Mesendoderm (in vitro differentiated cells): ENCODE measurements around the gene SOX12.

ENCODE experiments used
- DNase-seq: peaks from one replicate; pipeline ENCODE4 v3.0.0; 2013
- H2AK5ac ChIP-seq: 2 replicates; pipeline ENCODE4 v1.6.1; 2013; ENCODE audit warnings: low read length, inconsistent platforms
- H2BK120ac ChIP-seq: 2 replicates; pipeline ENCODE4 v1.6.1; 2013; ENCODE audit warnings: low read depth, mild to moderate bottlenecking, low read length, moderate library complexity, mixed read lengths
- H2BK15ac ChIP-seq: replicated peaks from 2 replicates; pipeline ENCODE4 v1.6.1; 2013; ENCODE audit warnings: low read depth, mild to moderate bottlenecking, moderate library complexity
- H2BK5ac ChIP-seq: 2 replicates; pipeline ENCODE4 v1.6.1; 2013; ENCODE audit warnings: low read length, inconsistent platforms
- H3K18ac ChIP-seq: 2 replicates; pipeline ENCODE4 v1.6.1; 2013; ENCODE audit warnings: mild to moderate bottlenecking, low read length, mixed read lengths
- H3K23ac ChIP-seq: one replicate; pipeline ENCODE4 v1.6.1; 2013; ENCODE audit warnings: low read length
- H3K27ac ChIP-seq: 2 replicates; pipeline ENCODE4 v1.5.1; 2013; ENCODE audit warnings: low read depth, mild to moderate bottlenecking, inconsistent platforms, low read length, moderate library complexity
- H3K27me3 ChIP-seq: 2 replicates; pipeline ENCODE4 v1.6.1; 2013; ENCODE audit warnings: low read length, control low read depth, mild to moderate bottlenecking, inconsistent platforms; ENCODE audit not compliant: insufficient read depth, poor library complexity
- H3K36me3 ChIP-seq: 2 replicates; pipeline ENCODE4 v1.6.1; 2013; ENCODE audit warnings: low read length, inconsistent platforms; ENCODE audit not compliant: control insufficient read depth, insufficient read depth
- H3K4ac ChIP-seq: one replicate; pipeline ENCODE4 v1.6.1; 2013; ENCODE audit warnings: low read depth, mild to moderate bottlenecking, low read length, moderate library complexity
- H3K4me1 ChIP-seq: 2 replicates; pipeline ENCODE4 v1.6.1; 2013; ENCODE audit warnings: low read depth, low read length, inconsistent platforms; ENCODE audit not compliant: control insufficient read depth
- H3K4me2 ChIP-seq: 2 replicates; pipeline ENCODE4 v1.6.1; 2013; ENCODE audit warnings: low read length
- H3K4me3 ChIP-seq: 2 replicates; pipeline ENCODE4 v1.5.1; 2013; ENCODE audit warnings: mild to moderate bottlenecking, low read length
- H3K56ac ChIP-seq: one replicate; pipeline ENCODE4 v1.6.1; 2013; ENCODE audit warnings: low read length
- H3K79me1 ChIP-seq: 2 replicates; pipeline ENCODE4 v1.6.1; 2013; ENCODE audit warnings: low read length, inconsistent platforms
- H3K79me2 ChIP-seq: 2 replicates; pipeline ENCODE4 v1.6.1; 2013; ENCODE audit warnings: mild to moderate bottlenecking, low read length; ENCODE audit not compliant: control insufficient read depth, insufficient read depth
- H3K9ac ChIP-seq: 2 replicates; pipeline ENCODE4 v1.6.1; 2013; ENCODE audit warnings: low read length, inconsistent platforms
- H4K5ac ChIP-seq: one replicate; pipeline ENCODE4 v1.6.1; 2013; ENCODE audit warnings: low read length
- H4K8ac ChIP-seq: one replicate; pipeline ENCODE4 v1.6.1; 2013; ENCODE audit warnings: low read depth, mild to moderate bottlenecking, control low read depth, low read length, moderate library complexity
- WGBS: extraction: QIAGEN DNeasy Blood & Tissue Kit; methylation state at CpG from one replicate; pipeline ENCODE4 v1.1.7; 2013; ENCODE audit warnings: low lambda C conversion rate, missing lambda C conversion rate; ENCODE audit not compliant: insufficient coverage; ENCODE audit errors: extremely low coverage; 5-methylcytosine and 5-hydroxymethylcytosine counted together

Gene SOX12

GRCh38 chr20:290084-290831, 35.1 kb upstream of the SOX12 start, which contains the start of gene C20orf96:
TSS of gene C20orf96 (minus strand) at chr20:290750. CDS start at chr20:290610, 140 bp downstream.
- H3K18ac ChIP-seq = peak within 1 kb of the TSS; percentile 3
- peak within 1 kb of the TSS; percentile 87 for H3K56ac ChIP-seq
- H3K79me2 ChIP-seq = no peaks in the 10 kb centered on the region
- H2BK5ac ChIP-seq = no peak within 1 kb of the TSS
- H3K4me1 ChIP-seq = peaks cover 6% of the 10 kb centered on the region
- H4K8ac ChIP-seq = no peak within 1 kb of the TSS
- no peaks in the 10 kb centered on the region for H3K79me1 ChIP-seq
- H3K36me3 ChIP-seq = no peaks in the 10 kb centered on the region
- H2AK5ac ChIP-seq = no peak within 1 kb of the TSS
- WGBS = no CpG with 5 or more reads among the region's 43 CpGs
- H3K4ac ChIP-seq = no peak within 1 kb of the TSS
- H3K27me3 ChIP-seq = no peaks in the 10 kb centered on the region
- DNase-seq = peak; percentile 98
- no peak within 1 kb of the TSS for H4K5ac ChIP-seq
- H3K27ac ChIP-seq = no peak within 1 kb of the TSS
- no peak within 1 kb of the TSS for H3K23ac ChIP-seq
- peak within 1 kb of the TSS; percentile 63 for H3K4me2 ChIP-seq
- H3K9ac ChIP-seq = peak within 1 kb of the TSS; percentile 72
- no peak within 1 kb of the TSS for H2BK15ac ChIP-seq
- H2BK120ac ChIP-seq = no peak within 1 kb of the TSS
- H3K4me3 ChIP-seq = peak within 1 kb of the TSS; percentile 59

GRCh38 chr20:294602-295001, 30.8 kb upstream of the SOX12 start:
- H4K8ac ChIP-seq = no peak overlapping the region
- peaks cover 12% of the 10 kb centered on the region for H3K4me1 ChIP-seq
- no peak overlapping the region for H2BK5ac ChIP-seq
- H3K23ac ChIP-seq = no peak overlapping the region
- H2AK5ac ChIP-seq = no peak overlapping the region
- WGBS = no CpG with 5 or more reads among the region's 5 CpGs
- H4K5ac ChIP-seq = no peak overlapping the region
- peaks cover 7% of the 10 kb centered on the region for H3K79me1 ChIP-seq
- H3K4me3 ChIP-seq = no peak overlapping the region
- peaks cover 16% of the 10 kb centered on the region for H3K79me2 ChIP-seq
- no peaks in the 10 kb centered on the region for H3K36me3 ChIP-seq
- H3K18ac ChIP-seq = no peak overlapping the region
- no peak overlapping the region for H2BK120ac ChIP-seq
- H3K56ac ChIP-seq = no peak overlapping the region
- no peak overlapping the region for H2BK15ac ChIP-seq
- no peaks in the 10 kb centered on the region for H3K27me3 ChIP-seq
- H3K27ac ChIP-seq = no peak overlapping the region
- DNase-seq = no peak
- H3K4me2 ChIP-seq = no peak overlapping the region
- no peak overlapping the region for H3K4ac ChIP-seq
- no peak overlapping the region for H3K9ac ChIP-seq

DNA sequence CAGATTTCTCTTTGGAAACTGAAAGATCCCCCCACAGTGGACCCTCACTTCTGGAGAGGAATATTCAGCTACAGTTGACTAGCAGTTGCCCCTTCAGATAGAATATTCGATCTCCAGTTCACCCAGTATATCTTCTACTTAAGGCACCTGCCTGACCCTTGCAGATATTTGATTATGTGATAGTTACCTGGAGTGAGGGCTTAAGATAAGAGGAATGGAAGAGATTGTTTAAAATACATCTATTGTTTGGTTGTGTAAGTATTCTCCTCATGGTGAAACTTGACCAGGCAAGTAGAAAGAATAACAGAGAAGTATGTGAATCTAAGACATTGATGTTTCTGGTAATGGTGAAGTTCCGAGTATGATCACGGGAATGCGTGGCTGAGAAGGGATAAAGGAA, 29.5 kb upstream of the SOX12 start:
- Histone ChIP-seq H3K79me2 (peaks cover 18% of the 10 kb centered on the region), H3K36me3 (no peaks in the 10 kb centered on the region), H4K8ac (no peak overlapping the region), H3K27ac (peak overlapping the region; percentile 25), H3K27me3 (no peaks in the 10 kb centered on the region), H2BK120ac (no peak overlapping the region), H3K4me3 (no peak overlapping the region), H3K79me1 (peaks cover 7% of the 10 kb centered on the region), H2BK15ac (no peak overlapping the region), H3K4me1 (peaks cover 19% of the 10 kb centered on the region), H2AK5ac (no peak overlapping the region), H3K4me2 (no peak overlapping the region), H3K4ac (no peak overlapping the region), H3K18ac (no peak overlapping the region), H4K5ac (no peak overlapping the region), H3K9ac (no peak overlapping the region), H3K23ac (no peak overlapping the region), H3K56ac (no peak overlapping the region), H2BK5ac (no peak overlapping the region)
- DNase-seq = peak; percentile 55
- no CpG with 5 or more reads among the region's 4 CpGs for WGBS

DNA sequence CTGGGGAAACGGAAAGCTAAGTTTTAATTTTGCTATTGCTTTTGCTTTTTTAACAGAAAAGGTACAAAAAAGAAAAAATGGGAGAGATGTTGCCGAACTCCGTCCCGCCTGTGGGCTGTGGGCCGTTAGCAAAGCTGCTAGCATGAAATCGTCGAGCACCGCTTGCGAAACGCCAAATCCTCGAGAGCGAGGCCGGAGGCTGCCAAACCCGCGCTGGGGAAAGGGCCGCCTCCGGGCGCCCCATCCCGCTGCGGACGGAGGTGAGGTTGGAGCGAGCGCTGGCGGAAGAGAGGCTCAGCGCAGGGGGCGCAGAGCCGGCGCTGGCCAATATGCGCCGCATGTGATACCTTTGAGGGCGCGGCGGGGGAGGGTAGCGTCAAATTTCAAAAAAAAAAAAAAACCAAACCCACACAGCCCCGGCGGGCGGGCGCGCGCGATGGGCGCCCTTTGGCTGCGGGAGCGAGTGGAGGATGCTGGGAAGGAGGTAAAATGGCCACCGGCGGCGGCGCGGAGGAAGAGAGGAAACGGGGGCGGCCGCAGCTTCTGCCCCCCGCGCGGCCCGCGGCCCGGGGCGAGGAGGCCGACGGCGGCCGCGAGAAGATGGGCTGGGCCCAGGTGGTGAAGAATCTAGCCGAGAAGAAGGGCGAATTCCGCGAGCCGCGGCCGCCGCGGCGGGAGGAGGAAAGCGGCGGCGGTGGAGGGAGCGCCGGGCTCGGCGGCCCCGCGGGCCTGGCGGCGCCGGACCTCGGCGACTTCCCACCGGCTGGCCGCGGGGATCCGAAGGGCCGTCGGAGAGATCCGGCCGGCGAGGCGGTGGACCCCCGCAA, 28.0 kb upstream of the SOX12 start, which contains the start of gene ZCCHC3:
ZCCHC3 (plus strand) TSS at position 473 of the 827 bp plus-strand sequence; CDS start at position 490, 17 bp downstream.
- Histone ChIP-seq H3K79me2 (peaks cover 18% of the 10 kb centered on the region), H3K4me1 (peaks cover 22% of the 10 kb centered on the region), H3K4me3 (peak within 1 kb of the TSS; percentile 91), H3K27ac (peak within 1 kb of the TSS; percentile 85), H3K4ac (peak within 1 kb of the TSS; percentile 46), H3K23ac (peak within 1 kb of the TSS; percentile 99), H3K9ac (peak within 1 kb of the TSS; percentile 97), H3K79me1 (peaks cover 7% of the 10 kb centered on the region), H3K56ac (peak within 1 kb of the TSS; percentile 98), H2AK5ac (peak within 1 kb of the TSS; percentile 80), H3K4me2 (peak within 1 kb of the TSS; percentile 94), H2BK120ac (peak within 1 kb of the TSS; percentile 18), H2BK5ac (peak within 1 kb of the TSS; percentile 27), H4K5ac (no peak within 1 kb of the TSS), H3K36me3 (no peaks in the 10 kb centered on the region), H4K8ac (peak within 1 kb of the TSS; percentile 30), H3K18ac (peak within 1 kb of the TSS; percentile 89), H3K27me3 (no peaks in the 10 kb centered on the region), H2BK15ac (no peak within 1 kb of the TSS)
- peak; percentile 97 for DNase-seq
- no CpG with 5 or more reads among the region's 99 CpGs for WGBS

DNA sequence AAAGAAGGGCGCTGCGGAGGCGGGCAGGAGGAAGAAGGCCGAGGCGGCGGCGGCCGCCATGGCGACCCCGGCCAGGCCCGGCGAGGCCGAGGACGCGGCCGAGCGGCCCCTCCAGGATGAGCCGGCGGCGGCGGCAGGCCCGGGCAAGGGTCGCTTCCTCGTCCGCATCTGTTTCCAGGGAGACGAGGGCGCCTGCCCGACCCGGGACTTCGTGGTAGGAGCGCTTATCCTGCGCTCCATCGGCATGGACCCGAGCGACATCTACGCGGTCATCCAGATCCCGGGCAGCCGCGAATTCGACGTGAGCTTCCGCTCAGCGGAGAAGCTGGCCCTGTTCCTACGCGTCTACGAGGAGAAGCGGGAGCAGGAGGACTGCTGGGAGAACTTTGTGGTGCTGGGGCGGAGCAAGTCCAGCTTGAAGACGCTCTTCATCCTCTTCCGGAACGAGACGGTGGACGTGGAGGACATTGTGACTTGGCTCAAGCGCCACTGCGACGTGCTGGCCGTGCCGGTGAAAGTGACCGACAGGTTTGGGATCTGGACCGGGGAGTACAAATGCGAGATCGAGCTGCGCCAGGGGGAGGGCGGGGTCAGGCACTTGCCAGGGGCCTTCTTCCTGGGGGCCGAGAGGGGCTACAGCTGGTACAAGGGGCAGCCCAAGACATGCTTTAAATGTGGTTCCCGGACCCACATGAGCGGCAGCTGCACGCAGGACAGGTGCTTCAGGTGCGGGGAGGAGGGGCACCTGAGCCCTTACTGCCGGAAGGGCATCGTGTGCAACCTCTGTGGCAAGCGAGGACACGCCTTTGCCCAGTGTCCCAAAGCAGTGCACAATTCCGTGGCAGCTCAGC, 27.2 kb upstream of the SOX12 start:
- H3K4me1 ChIP-seq = peaks cover 26% of the 10 kb centered on the region
- peak overlapping the region; percentile 89 for H3K18ac ChIP-seq
- peaks cover 7% of the 10 kb centered on the region for H3K79me1 ChIP-seq
- peak overlapping the region; percentile 94 for H3K4me2 ChIP-seq
- peak; percentile 69 for DNase-seq
- no peaks in the 10 kb centered on the region for H3K36me3 ChIP-seq
- peak overlapping the region; percentile 98 for H3K56ac ChIP-seq
- H2AK5ac ChIP-seq = peak overlapping the region; percentile 80
- peak overlapping the region; percentile 46 for H3K4ac ChIP-seq
- peak overlapping the region; percentile 99 for H3K23ac ChIP-seq
- H3K4me3 ChIP-seq = peak overlapping the region; percentile 91
- H3K79me2 ChIP-seq = peaks cover 18% of the 10 kb centered on the region
- peak overlapping the region; percentile 30 for H4K8ac ChIP-seq
- no peak overlapping the region for H4K5ac ChIP-seq
- no peak overlapping the region for H2BK120ac ChIP-seq
- H2BK15ac ChIP-seq = no peak overlapping the region
- H2BK5ac ChIP-seq = peak overlapping the region; percentile 27
- H3K27ac ChIP-seq = peak overlapping the region; percentile 85
- WGBS = no CpG with 5 or more reads among the region's 75 CpGs
- H3K27me3 ChIP-seq = no peaks in the 10 kb centered on the region
- peak overlapping the region; percentile 97 for H3K9ac ChIP-seq
